ENCODE results near the gene SPOCK1. TPM values are rescaled to one million over a fixed set of nuclear protein-coding genes. Genes with fewer than 3 reads are reported as not detected.

The SPOCK1 gene
- total RNA-seq, 2 experiments from 2014 or later: not detected

GRCh38 chr5:137497396-137498290, 1.5 kb downstream of the SPOCK1 start:
- POLR2A ChIA-PET: no interaction called here
- no peak for TF ChIP-seq CTCF (IDR thresholded peaks at IDR 0.05)
- H3K27me3 Mint-ChIP-seq: peaks cover 18% of the 10 kb centered on the region
- CTCF ChIA-PET: interaction anchor here (1.4 to 4.3 kb wide), 2 partner anchors 153 to 178 kb away, joined by 4 to 26 read pairs; no protein-coding TSS in a partner anchor
- H3K4me1 Mint-ChIP-seq (ENCODE audit: low read depth): no peaks in the 10 kb centered on the region
- ATAC-seq: no peak
- H3K36me3 Mint-ChIP-seq (ENCODE audit: low read depth): no peaks in the 10 kb centered on the region
- intact Hi-C loops (cut with micrococcal nuclease): loop anchor here (2.0 to 5.0 kb wide), 2 partner anchors 153 to 180 kb away; no protein-coding TSS in a partner anchor
- no peak for DNase-seq
- H3K4me3 Mint-ChIP-seq: no peak overlapping the region
- no peaks in the 10 kb centered on the region for H3K9me3 Mint-ChIP-seq
- no peak overlapping the region for H3K27ac Mint-ChIP-seq

- no peak overlapping the region for H3K4me3 Mint-ChIP-seq
- H3K36me3 Mint-ChIP-seq (ENCODE audit: low read depth): no peaks in the 10 kb centered on the region
- ATAC-seq: no peak
- TF ChIP-seq CTCF (IDR thresholded peaks at IDR 0.05): no peak
- H3K27me3 Mint-ChIP-seq: peaks cover 18% of the 10 kb centered on the region
- intact Hi-C loops (cut with micrococcal nuclease): loop anchor here (5.0 kb wide), 1 partner anchor 180 kb away; no protein-coding TSS in a partner anchor
- ChIA-PET CTCF (interaction anchor here (1.4 to 4.3 kb wide), 2 partner anchors 152 to 177 kb away, joined by 4 to 26 read pairs; no protein-coding TSS in a partner anchor), POLR2A (no interaction called here)
- no peak overlapping the region for H3K27ac Mint-ChIP-seq
- no peaks in the 10 kb centered on the region for H3K9me3 Mint-ChIP-seq
- H3K4me1 Mint-ChIP-seq (ENCODE audit: low read depth): no peaks in the 10 kb centered on the region
- no peak for DNase-seq
Measured at GRCh38 chr5:137496919-137497318, 2.2 kb downstream of the SPOCK1 start.

- CTCF ChIA-PET: interaction anchor here (1.5 to 1.6 kb wide), 2 partner anchors 147 to 172 kb away, joined by 4 read pairs; no protein-coding TSS in a partner anchor
- intact Hi-C loops (cut with micrococcal nuclease): no loop called here
- Mint-ChIP-seq H3K27me3 (peaks cover 6% of the 10 kb centered on the region), H3K36me3 (ENCODE audit: low read depth) (no peaks in the 10 kb centered on the region), H3K27ac (no peak overlapping the region), H3K9me3 (no peaks in the 10 kb centered on the region), H3K4me1 (ENCODE audit: low read depth) (no peaks in the 10 kb centered on the region), H3K4me3 (no peak overlapping the region)
- DNase-seq (no peak), ATAC-seq (no peak)
- TF ChIP-seq CTCF (IDR thresholded peaks at IDR 0.05): no peak
- POLR2A ChIA-PET: no interaction called here
Measured at GRCh38 chr5:137492331-137492730, 6.8 kb downstream of the SPOCK1 start.

GRCh38 chr5:137491121-137491520, 8.0 kb downstream of the SPOCK1 start:
- no peak overlapping the region for H3K4me3 Mint-ChIP-seq
- H3K9me3 Mint-ChIP-seq: no peaks in the 10 kb centered on the region
- intact Hi-C loops (cut with micrococcal nuclease): no loop called here
- POLR2A ChIA-PET: interaction anchor here (1.4 kb wide), 1 partner anchor 13 kb away, joined by 4 read pairs; no protein-coding TSS in a partner anchor
- no peak for DNase-seq
- no peak for TF ChIP-seq CTCF (IDR thresholded peaks at IDR 0.05)
- H3K27ac Mint-ChIP-seq: no peak overlapping the region
- no peak for ATAC-seq
- H3K27me3 Mint-ChIP-seq: peaks cover 5% of the 10 kb centered on the region
- no peaks in the 10 kb centered on the region for H3K36me3 Mint-ChIP-seq (ENCODE audit: low read depth)
- CTCF ChIA-PET: interaction anchor here (1.0 to 1.8 kb wide), 5 partner anchors 8 to 173 kb away, joined by 3 to 5 read pairs (median 4); partner anchors contain the start of gene SPOCK1
- H3K4me1 Mint-ChIP-seq (ENCODE audit: low read depth): no peaks in the 10 kb centered on the region

GRCh38 chr5:137490591-137490990, 8.5 kb downstream of the SPOCK1 start:
- Mint-ChIP-seq H3K36me3 (ENCODE audit: low read depth) (no peaks in the 10 kb centered on the region), H3K4me3 (no peak overlapping the region), H3K4me1 (ENCODE audit: low read depth) (no peaks in the 10 kb centered on the region), H3K9me3 (no peaks in the 10 kb centered on the region), H3K27ac (no peak overlapping the region), H3K27me3 (peaks cover 3% of the 10 kb centered on the region)
- no peak for TF ChIP-seq CTCF (IDR thresholded peaks at IDR 0.05)
- intact Hi-C loops (cut with micrococcal nuclease): no loop called here
- no peak for DNase-seq
- no peak for ATAC-seq
- ChIA-PET CTCF (interaction anchor here (1.0 to 1.8 kb wide), 3 partner anchors 8 to 172 kb away, joined by 3 to 5 read pairs (median 3); partner anchors contain the start of gene SPOCK1), POLR2A (interaction anchor here (1.4 kb wide), 1 partner anchor 13 kb away, joined by 4 read pairs; no protein-coding TSS in a partner anchor)
